Tibial nerve (tissue), 4 donors: Measurements from ENCODE around the gene KMT2E. TPM values are rescaled to one million over a fixed set of nuclear protein-coding genes. Genes with fewer than 3 reads are reported as not detected.

Source experiments
- DNase-seq, 2 donors: peaks; one replicate each; pipeline ENCODE4 v3.0.0-alpha.2; 2019; ENCODE audit warnings: low spot score in 2 of 2
- H3K27ac ChIP-seq, 4 donors: fragments of 200-600 bp; sonication (generic) in 3 of 4; one replicate each; pipeline ENCODE4 v1.5.1; 2017 to 2019; ENCODE audit warnings: mild to moderate bottlenecking in 1 of 4
- H3K27me3 ChIP-seq, 2 donors: fragments of 200-600 bp; sonication (generic) in 1 of 2; one replicate each; pipeline versions ENCODE4 v1.5.1 to v1.6.0; 2017 to 2019
- H3K36me3 ChIP-seq, 3 donors: fragments of 200-600 bp; sonication (generic); one replicate each; pipeline ENCODE4 v1.5.1; 2018 to 2019
- H3K4me1 ChIP-seq, 4 donors: fragments of 200-600 bp; sonication (generic) in 3 of 4; one replicate each; pipeline ENCODE4 v1.5.1; 2017 to 2019
- H3K4me3 ChIP-seq, 4 donors: fragments of 200-600 bp; sonication (generic) in 3 of 4; one replicate each; pipeline ENCODE4 v1.5.1; 2017 to 2019; ENCODE audit warnings: mild to moderate bottlenecking in 1 of 4, moderate library complexity in 1 of 4
- H3K9me3 ChIP-seq, 4 donors: fragments of 200-600 bp; sonication (generic) in 3 of 4; one replicate each; pipeline ENCODE4 v1.5.1; 2017 to 2019
- EP300 ChIP-seq, 2 donors: sonication (generic); formaldehyde crosslinking; IDR thresholded peaks; one replicate each; pipeline ENCODE4 v1.6.1; 2017; ENCODE audit warnings: antibody characterized with exemption in 2 of 2, mild to moderate bottlenecking in 1 of 2
- POLR2A ChIP-seq, 2 donors: fragments of 450-650 bp; IDR thresholded peaks; one replicate each; pipeline ENCODE4 v1.6.1; 2017; ENCODE audit warnings: antibody characterized with exemption in 2 of 2, mild to moderate bottlenecking in 2 of 2, moderate library complexity in 2 of 2
- WGBS, 2 donors: methylation state at CpG; one replicate each; pipeline ENCODE4 v1.1.5; 2018; 5-methylcytosine and 5-hydroxymethylcytosine counted together
- total RNA-seq, 4 donors: library from RNA; depleted of rRNA; stranded (reverse); fragments of >200 nt; gene quantifications; one replicate each; pipeline ENCODE4 v1.1.0, GENCODE V29; 2016
- TF ChIP-seq, protein P1 (sequence below), 5 experiments: fragments of 200-600 bp in 3 of 5; fragments of 450-650 bp in 2 of 5; sonication (generic) in 3 of 5; IDR thresholded peaks; one replicate each; pipeline ENCODE4 v1.5.1; 2016 to 2019; ENCODE audit warnings: antibody characterized with exemption in 5 of 5, mild to moderate bottlenecking in 3 of 5, moderate library complexity in 2 of 5

KMT2E gene
- total RNA-seq, 4 donors from 2014 or later, result 91.4 to 141 (median 132) TPM

- Histone ChIP-seq H3K4me1 (peaks cover 0 to 75% (median 37%) of the 10 kb centered on the region in 4 donors), H3K9me3 (no peaks in the 10 kb centered on the region), H3K36me3 (no peaks in the 10 kb centered on the region), H3K4me3 (no peak overlapping the region), H3K27ac (peak overlapping the region in 1 of 4 donors; percentile 38), H3K27me3 (no peaks in the 10 kb centered on the region)
- TF ChIP-seq EP300 (IDR thresholded peaks at IDR 0.05), result no peak
- TF ChIP-seq, protein P1, sequence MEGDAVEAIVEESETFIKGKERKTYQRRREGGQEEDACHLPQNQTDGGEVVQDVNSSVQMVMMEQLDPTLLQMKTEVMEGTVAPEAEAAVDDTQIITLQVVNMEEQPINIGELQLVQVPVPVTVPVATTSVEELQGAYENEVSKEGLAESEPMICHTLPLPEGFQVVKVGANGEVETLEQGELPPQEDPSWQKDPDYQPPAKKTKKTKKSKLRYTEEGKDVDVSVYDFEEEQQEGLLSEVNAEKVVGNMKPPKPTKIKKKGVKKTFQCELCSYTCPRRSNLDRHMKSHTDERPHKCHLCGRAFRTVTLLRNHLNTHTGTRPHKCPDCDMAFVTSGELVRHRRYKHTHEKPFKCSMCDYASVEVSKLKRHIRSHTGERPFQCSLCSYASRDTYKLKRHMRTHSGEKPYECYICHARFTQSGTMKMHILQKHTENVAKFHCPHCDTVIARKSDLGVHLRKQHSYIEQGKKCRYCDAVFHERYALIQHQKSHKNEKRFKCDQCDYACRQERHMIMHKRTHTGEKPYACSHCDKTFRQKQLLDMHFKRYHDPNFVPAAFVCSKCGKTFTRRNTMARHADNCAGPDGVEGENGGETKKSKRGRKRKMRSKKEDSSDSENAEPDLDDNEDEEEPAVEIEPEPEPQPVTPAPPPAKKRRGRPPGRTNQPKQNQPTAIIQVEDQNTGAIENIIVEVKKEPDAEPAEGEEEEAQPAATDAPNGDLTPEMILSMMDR (IDR thresholded peaks at IDR 0.05), result no peak
- TF ChIP-seq POLR2A (IDR thresholded peaks at IDR 0.05), result no peak
- WGBS, 2 donors, result 12 to 20% methylated on average over 3 of the region's 3 CpGs
- DNase-seq, result no peak
Measured at GRCh38 chr7:105019269-105019668, 5.3 kb downstream of the KMT2E start.

DNA sequence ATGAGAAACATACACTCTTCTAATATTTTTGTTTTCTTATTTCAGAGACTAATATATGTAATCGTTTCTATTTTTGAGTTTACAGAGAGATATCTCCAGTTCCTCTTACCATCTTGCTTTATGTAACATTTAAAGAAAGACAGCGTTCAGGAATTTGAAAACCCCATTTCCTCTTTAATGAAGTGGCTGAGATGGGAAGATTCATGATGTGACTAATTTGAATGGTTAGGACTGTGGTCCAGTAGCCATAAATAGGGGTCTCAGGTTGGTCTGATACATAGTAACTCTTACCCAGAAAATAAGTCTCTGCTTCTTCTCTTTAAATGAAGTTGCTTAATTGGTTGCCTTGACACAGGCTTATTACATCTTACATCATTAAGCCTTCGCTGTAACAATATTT is 6.9 kb downstream of the KMT2E start:
- Histone ChIP-seq H3K4me1 (peaks cover 0 to 91% (median 45%) of the 10 kb centered on the region in 4 donors), H3K9me3 (no peaks in the 10 kb centered on the region), H3K4me3 (no peak overlapping the region), H3K27me3 (no peaks in the 10 kb centered on the region), H3K36me3 (no peaks in the 10 kb centered on the region), H3K27ac (peak overlapping the region in 2 of 4 donors; percentile 34 to 46)
- WGBS, 2 donors, result 51% methylated on average over 3 of the region's 3 CpGs
- DNase-seq, result no peak
- TF ChIP-seq, protein P1 (IDR thresholded peaks at IDR 0.05), result no peak
- TF ChIP-seq EP300 (IDR thresholded peaks at IDR 0.05), result no peak
- TF ChIP-seq POLR2A (IDR thresholded peaks at IDR 0.05), result no peak

DNA sequence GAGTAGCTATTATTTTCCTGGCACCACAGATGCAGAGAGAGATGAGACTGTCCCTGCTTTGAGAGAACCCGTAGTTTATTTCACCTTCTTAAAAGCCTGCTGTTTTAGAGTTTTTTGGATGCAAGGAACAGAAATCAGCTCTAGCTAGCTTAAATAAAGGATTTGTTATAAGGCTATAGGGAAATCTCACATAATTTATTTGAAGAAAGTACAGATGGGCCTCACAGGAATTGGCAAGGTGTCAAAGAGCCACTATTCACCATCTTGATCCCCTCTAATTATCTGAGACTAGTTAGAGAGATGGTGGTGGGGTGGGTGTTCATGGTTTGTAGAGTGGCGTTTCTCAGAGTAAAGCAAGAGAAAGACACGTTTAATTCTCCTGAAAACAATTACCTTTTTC is 7.3 kb downstream of the KMT2E start:
- Histone ChIP-seq H3K4me1 (peaks cover 0 to 96% (median 47%) of the 10 kb centered on the region in 4 donors), H3K27ac (peak overlapping the region in 2 of 4 donors; percentile 34 to 46), H3K9me3 (no peaks in the 10 kb centered on the region), H3K4me3 (no peak overlapping the region), H3K36me3 (no peaks in the 10 kb centered on the region), H3K27me3 (no peaks in the 10 kb centered on the region)
- no peak for DNase-seq
- WGBS, 2 donors, result 57 to 59% methylated on average over 3 of the region's 3 CpGs
- TF ChIP-seq POLR2A (IDR thresholded peaks at IDR 0.05) (no peak), EP300 (IDR thresholded peaks at IDR 0.05) (no peak)
- TF ChIP-seq, protein P1 (IDR thresholded peaks at IDR 0.05), result no peak

DNA sequence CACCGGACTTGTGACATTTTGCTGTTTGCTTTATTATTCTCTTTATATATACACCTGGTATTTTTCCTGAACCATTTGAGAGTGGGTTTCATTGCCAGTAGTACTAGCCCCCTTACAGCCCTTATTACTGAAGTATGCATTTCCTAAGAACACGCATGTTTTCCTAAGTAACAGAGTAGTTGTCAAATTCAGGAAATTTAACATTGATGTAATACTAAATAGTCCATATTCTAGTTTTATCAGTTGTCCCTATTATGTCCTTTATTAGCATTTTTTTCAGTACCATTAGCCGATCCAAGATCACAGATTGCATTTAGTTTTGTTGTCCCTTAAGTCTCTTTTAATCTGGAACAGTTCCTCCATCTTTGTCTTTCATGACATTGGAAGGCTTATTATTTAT is 8.0 kb downstream of the KMT2E start:
- Histone ChIP-seq H3K27ac (no peak overlapping the region), H3K36me3 (no peaks in the 10 kb centered on the region), H3K27me3 (no peaks in the 10 kb centered on the region), H3K4me3 (no peak overlapping the region), H3K9me3 (no peaks in the 10 kb centered on the region), H3K4me1 (peaks cover 0 to 97% (median 47%) of the 10 kb centered on the region in 4 donors)
- 72 to 76% methylated on average over 3 of the region's 3 CpGs for WGBS, 2 donors
- DNase-seq, result no peak
- TF ChIP-seq EP300 (IDR thresholded peaks at IDR 0.05) (no peak), POLR2A (IDR thresholded peaks at IDR 0.05) (no peak)
- TF ChIP-seq, protein P1 (IDR thresholded peaks at IDR 0.05), result no peak

DNA sequence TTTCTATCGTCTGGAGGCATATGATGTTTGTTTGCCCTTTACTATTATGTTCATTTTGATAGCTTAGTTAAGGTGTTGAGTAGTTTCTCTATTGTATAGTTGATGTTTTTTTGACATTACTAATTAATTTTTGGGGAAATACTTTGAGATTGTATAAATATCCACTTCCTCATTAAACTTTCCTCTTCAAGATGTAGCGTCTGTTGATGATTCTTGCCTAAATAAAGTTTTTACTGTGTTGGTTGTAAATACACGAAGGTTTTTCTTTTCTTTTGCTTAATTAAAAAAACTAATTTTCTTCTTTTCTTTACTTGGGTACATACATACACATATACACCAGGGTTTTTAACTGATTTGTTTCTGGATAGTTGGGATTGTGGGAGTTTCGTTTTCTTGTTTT is 8.5 kb downstream of the KMT2E start:
- H3K4me1 ChIP-seq, result peaks cover 0 to 97% (median 47%) of the 10 kb centered on the region in 4 donors
- peak overlapping the region in 1 of 4 donors; percentile 8 for H3K27ac ChIP-seq
- H3K4me3 ChIP-seq, result no peak overlapping the region
- DNase-seq, result no peak
- no peaks in the 10 kb centered on the region for H3K27me3 ChIP-seq
- no peaks in the 10 kb centered on the region for H3K9me3 ChIP-seq
- H3K36me3 ChIP-seq, result no peaks in the 10 kb centered on the region
- TF ChIP-seq, protein P1 (IDR thresholded peaks at IDR 0.05), result no peak
- TF ChIP-seq POLR2A (IDR thresholded peaks at IDR 0.05), result no peak
- TF ChIP-seq EP300 (IDR thresholded peaks at IDR 0.05), result no peak
- WGBS, 2 donors, result 61 to 67% methylated on average over 4 of the region's 4 CpGs
